ENCODE results near the gene BCAS1.

The BCAS1 gene

DNA sequence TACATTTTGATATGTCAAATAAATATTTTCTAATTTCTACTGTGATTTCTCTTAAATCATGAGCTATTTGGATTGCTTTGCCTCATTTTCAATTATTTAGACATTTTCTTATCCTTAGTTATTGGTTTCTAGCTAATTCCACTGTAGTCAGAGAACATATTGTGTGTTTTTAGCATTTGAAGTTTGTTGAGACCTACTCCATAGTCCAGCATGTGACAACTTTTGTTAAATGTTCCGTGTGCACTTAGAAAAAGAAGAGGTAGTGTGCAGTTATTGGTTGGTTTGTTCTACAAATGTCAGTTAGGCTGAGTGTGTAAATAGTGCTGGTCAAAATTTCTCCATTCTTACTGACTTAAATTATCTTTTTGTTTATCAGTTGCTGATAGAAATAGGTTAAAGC, 138.8 kb downstream of the BCAS1 start:
- TF ChIP-seq, protein P1, sequence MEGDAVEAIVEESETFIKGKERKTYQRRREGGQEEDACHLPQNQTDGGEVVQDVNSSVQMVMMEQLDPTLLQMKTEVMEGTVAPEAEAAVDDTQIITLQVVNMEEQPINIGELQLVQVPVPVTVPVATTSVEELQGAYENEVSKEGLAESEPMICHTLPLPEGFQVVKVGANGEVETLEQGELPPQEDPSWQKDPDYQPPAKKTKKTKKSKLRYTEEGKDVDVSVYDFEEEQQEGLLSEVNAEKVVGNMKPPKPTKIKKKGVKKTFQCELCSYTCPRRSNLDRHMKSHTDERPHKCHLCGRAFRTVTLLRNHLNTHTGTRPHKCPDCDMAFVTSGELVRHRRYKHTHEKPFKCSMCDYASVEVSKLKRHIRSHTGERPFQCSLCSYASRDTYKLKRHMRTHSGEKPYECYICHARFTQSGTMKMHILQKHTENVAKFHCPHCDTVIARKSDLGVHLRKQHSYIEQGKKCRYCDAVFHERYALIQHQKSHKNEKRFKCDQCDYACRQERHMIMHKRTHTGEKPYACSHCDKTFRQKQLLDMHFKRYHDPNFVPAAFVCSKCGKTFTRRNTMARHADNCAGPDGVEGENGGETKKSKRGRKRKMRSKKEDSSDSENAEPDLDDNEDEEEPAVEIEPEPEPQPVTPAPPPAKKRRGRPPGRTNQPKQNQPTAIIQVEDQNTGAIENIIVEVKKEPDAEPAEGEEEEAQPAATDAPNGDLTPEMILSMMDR (IDR thresholded peaks at IDR 0.05; ENCODE audit: insufficient read depth, low read length): no peak
- TF ChIP-seq POLR2AphosphoS5 (IDR thresholded peaks at IDR 0.05; ENCODE audit: low read depth) (no peak), GABPA (IDR thresholded peaks at IDR 0.05; ENCODE audit: low read depth) (no peak), SPI1 (IDR thresholded peaks at IDR 0.05; ENCODE audit: borderline replicate concordance, low read depth) (no peak)
- TF ChIP-seq, protein P2, sequence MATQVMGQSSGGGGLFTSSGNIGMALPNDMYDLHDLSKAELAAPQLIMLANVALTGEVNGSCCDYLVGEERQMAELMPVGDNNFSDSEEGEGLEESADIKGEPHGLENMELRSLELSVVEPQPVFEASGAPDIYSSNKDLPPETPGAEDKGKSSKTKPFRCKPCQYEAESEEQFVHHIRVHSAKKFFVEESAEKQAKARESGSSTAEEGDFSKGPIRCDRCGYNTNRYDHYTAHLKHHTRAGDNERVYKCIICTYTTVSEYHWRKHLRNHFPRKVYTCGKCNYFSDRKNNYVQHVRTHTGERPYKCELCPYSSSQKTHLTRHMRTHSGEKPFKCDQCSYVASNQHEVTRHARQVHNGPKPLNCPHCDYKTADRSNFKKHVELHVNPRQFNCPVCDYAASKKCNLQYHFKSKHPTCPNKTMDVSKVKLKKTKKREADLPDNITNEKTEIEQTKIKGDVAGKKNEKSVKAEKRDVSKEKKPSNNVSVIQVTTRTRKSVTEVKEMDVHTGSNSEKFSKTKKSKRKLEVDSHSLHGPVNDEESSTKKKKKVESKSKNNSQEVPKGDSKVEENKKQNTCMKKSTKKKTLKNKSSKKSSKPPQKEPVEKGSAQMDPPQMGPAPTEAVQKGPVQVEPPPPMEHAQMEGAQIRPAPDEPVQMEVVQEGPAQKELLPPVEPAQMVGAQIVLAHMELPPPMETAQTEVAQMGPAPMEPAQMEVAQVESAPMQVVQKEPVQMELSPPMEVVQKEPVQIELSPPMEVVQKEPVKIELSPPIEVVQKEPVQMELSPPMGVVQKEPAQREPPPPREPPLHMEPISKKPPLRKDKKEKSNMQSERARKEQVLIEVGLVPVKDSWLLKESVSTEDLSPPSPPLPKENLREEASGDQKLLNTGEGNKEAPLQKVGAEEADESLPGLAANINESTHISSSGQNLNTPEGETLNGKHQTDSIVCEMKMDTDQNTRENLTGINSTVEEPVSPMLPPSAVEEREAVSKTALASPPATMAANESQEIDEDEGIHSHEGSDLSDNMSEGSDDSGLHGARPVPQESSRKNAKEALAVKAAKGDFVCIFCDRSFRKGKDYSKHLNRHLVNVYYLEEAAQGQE (IDR thresholded peaks at IDR 0.05; ENCODE audit: insufficient replicate concordance, low read depth): no peak
- no peak for DNase-seq (ENCODE audit: low read depth in 1 of 2, low spot score in 1 of 2)
- Histone ChIP-seq H3K27ac (replicated peaks) (no peak overlapping the region), H3K4me3 (replicated peaks; ENCODE audit: insufficient read depth, low read length) (no peak overlapping the region), H3K27me3 (ENCODE audit: insufficient read depth, poor library complexity, severe bottlenecking) (no peaks in the 10 kb centered on the region)

DNA sequence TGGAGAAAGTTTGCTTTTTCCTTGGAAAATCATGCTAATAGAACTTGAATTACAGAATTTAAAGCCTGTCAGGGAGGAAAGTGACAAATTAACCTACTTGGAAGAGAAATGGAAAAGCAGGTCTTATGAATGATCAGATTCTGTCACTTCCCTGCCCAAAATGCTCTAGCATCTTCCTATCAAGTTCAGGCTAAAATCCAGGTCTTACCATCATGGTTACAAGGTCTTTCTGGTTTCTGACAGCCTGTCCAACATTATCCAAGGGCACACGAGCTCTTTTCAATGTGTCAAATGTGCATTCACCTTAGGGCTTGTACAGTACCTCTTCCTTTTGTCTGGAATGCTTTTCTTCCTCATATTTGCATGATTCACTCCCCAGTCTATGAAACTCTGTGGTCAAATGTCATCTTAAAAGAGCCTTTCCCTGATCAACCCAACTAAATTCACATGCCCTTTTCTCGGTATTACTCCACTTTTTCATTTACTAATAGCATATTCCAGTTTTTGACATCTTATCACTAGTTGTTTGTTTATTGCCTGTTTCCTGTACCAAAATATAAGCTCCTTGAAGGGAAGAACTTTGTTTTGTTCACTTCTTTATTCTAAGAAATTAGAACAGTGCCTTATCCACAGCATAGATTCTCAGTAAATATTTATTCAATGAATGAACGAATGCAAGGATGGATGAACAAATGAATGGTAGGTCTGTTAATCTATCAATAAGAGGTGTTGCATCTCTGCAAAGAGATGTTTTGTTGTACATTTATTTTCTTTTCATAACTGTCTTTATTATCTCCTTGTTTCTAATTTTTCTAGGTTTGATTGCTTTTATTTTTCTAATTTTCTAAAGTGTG, 139.5 kb downstream of the BCAS1 start:
- DNase-seq (ENCODE audit: low read depth in 1 of 2, low spot score in 1 of 2): no peak
- Histone ChIP-seq H3K27ac (replicated peaks) (no peak overlapping the region), H3K4me3 (replicated peaks; ENCODE audit: insufficient read depth, low read length) (no peak overlapping the region), H3K27me3 (ENCODE audit: insufficient read depth, poor library complexity, severe bottlenecking) (no peaks in the 10 kb centered on the region)
- TF ChIP-seq, protein P2 (IDR thresholded peaks at IDR 0.05; ENCODE audit: insufficient replicate concordance, low read depth): no peak
- TF ChIP-seq POLR2AphosphoS5 (IDR thresholded peaks at IDR 0.05; ENCODE audit: low read depth): no peak
- no peak for TF ChIP-seq SPI1 (IDR thresholded peaks at IDR 0.05; ENCODE audit: borderline replicate concordance, low read depth)
- TF ChIP-seq GABPA (IDR thresholded peaks at IDR 0.05; ENCODE audit: low read depth): no peak
- TF ChIP-seq, protein P1 (IDR thresholded peaks at IDR 0.05; ENCODE audit: insufficient read depth, low read length): no peak

DNA sequence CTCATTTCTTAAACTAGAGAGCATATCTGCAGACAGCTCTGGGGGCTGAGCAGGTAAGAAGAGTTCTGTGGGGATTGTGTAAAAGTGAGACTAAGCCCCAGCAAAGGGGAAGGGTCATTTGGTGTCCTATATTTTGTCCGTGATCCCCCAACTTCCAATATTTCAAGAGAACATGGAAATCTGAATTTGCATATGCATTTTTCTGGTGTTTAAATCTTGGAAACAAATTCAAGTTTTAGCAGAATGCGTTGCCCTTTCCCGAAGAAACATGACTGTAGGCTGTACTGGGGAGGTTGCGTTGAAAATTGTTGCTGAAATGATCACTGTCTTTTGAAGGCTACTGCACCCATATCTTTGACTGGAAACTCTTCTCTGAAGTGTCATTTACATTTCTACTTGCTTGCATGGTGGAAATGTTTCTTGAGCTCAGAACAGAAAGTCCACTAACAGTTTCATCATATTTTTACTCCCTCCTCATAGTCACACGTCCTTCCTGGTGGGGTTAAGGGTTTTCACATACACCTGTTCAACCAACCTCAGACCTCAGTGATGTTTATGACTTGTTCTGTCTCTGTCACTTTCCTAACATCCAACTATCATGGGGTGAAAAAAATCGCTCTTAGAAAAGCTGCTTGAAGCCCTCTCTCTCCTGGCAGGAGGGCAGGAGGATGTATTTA, 140.3 kb downstream of the BCAS1 start:
- H3K4me3 ChIP-seq (replicated peaks; ENCODE audit: insufficient read depth, low read length): no peak overlapping the region
- no peak for TF ChIP-seq POLR2AphosphoS5 (IDR thresholded peaks at IDR 0.05; ENCODE audit: low read depth)
- TF ChIP-seq, protein P2 (IDR thresholded peaks at IDR 0.05; ENCODE audit: insufficient replicate concordance, low read depth): no peak
- DNase-seq (ENCODE audit: low read depth in 1 of 2, low spot score in 1 of 2): no peak
- H3K27me3 ChIP-seq (ENCODE audit: insufficient read depth, poor library complexity, severe bottlenecking): no peaks in the 10 kb centered on the region
- no peak overlapping the region for H3K27ac ChIP-seq (replicated peaks)
